BE2C (cell line): ENCODE data around the gene PCGF2.

Experiments
- DNase-seq: peaks from one replicate; pipeline ENCODE4 v3.0.0-alpha.2; 2020
- H3K27me3 ChIP-seq: fragments of 250-450 bp; sonication (Bioruptor Pico); 2 replicates; pipeline ENCODE4 v1.5.1; 2020; ENCODE audit warnings: mild to moderate bottlenecking
- H3K36me3 ChIP-seq: fragments of 250-450 bp; sonication (Bioruptor Pico); 2 replicates; pipeline ENCODE4 v1.5.1; 2020; ENCODE audit warnings: mild to moderate bottlenecking
- H3K4me1 ChIP-seq: fragments of 250-450 bp; sonication (Bioruptor Pico); 2 replicates; pipeline ENCODE4 v1.5.1; 2020
- H3K4me3 ChIP-seq: 2 replicates; pipeline ENCODE4 v1.5.1; 2011; ENCODE audit warnings: low read depth, low read length
- H3K9me3 ChIP-seq: fragments of 250-450 bp; sonication (Bioruptor Pico); 2 replicates; pipeline ENCODE4 v1.5.1; 2020
- CTCF ChIP-seq: IDR thresholded peaks from 2 replicates; pipeline ENCODE4 v1.5.1; 2012; ENCODE audit warnings: mild to moderate bottlenecking, low read depth, low read length

Gene PCGF2

GRCh38 chr17:38712593-38712992 is 35.5 kb downstream of the PCGF2 start:
- Histone ChIP-seq H3K4me1 (no peaks in the 10 kb centered on the region), H3K4me3 (no peak overlapping the region), H3K36me3 (peaks cover 65% of the 10 kb centered on the region), H3K27me3 (no peaks in the 10 kb centered on the region), H3K9me3 (no peaks in the 10 kb centered on the region)
- no peak for TF ChIP-seq CTCF
- DNase-seq = no peak

GRCh38 chr17:38711792-38712571 is 36.2 kb downstream of the PCGF2 start:
- no peaks in the 10 kb centered on the region for H3K4me1 ChIP-seq
- peaks cover 59% of the 10 kb centered on the region for H3K36me3 ChIP-seq
- H3K4me3 ChIP-seq = no peak overlapping the region
- no peaks in the 10 kb centered on the region for H3K27me3 ChIP-seq
- no peak for DNase-seq
- H3K9me3 ChIP-seq = no peaks in the 10 kb centered on the region
- TF ChIP-seq CTCF = no peak

GRCh38 chr17:38710985-38711384 is 37.2 kb downstream of the PCGF2 start:
- Histone ChIP-seq H3K4me1 (no peaks in the 10 kb centered on the region), H3K4me3 (no peak overlapping the region), H3K27me3 (no peaks in the 10 kb centered on the region), H3K36me3 (peaks cover 52% of the 10 kb centered on the region), H3K9me3 (no peaks in the 10 kb centered on the region)
- no peak for DNase-seq
- no peak for TF ChIP-seq CTCF

- Histone ChIP-seq H3K27me3 (no peaks in the 10 kb centered on the region), H3K4me1 (no peaks in the 10 kb centered on the region), H3K9me3 (no peaks in the 10 kb centered on the region), H3K4me3 (no peak overlapping the region), H3K36me3 (peaks cover 48% of the 10 kb centered on the region)
- no peak for TF ChIP-seq CTCF
- DNase-seq = no peak
These were observed 37.6 kb downstream of the PCGF2 start for GRCh38 chr17:38710604-38710962.

GRCh38 chr17:38709864-38710603 is 38.1 kb downstream of the PCGF2 start:
- no peaks in the 10 kb centered on the region for H3K9me3 ChIP-seq
- DNase-seq = no peak
- no peak overlapping the region for H3K4me3 ChIP-seq
- H3K27me3 ChIP-seq = no peaks in the 10 kb centered on the region
- no peak for TF ChIP-seq CTCF
- peaks cover 45% of the 10 kb centered on the region for H3K36me3 ChIP-seq
- no peaks in the 10 kb centered on the region for H3K4me1 ChIP-seq
